ENCODE measurements around the gene TEX13B.

Gene TEX13B

GRCh38 chrX:107982356-107982755 lies at the start of gene TEX13B:
Gene TEX13B, minus strand, starts transcription at chrX:107982370. Its CDS starts 243 bp downstream, at chrX:107982127.
- Histone ChIP-seq H3K4me1 (ENCODE audit: control insufficient read depth, insufficient read depth, low read length) (no peaks in the 10 kb centered on the region), H3K36me3 (ENCODE audit: control insufficient read depth in 2 of 2, insufficient read depth in 1 of 2, low read length in 2 of 2) (no peaks in the 10 kb centered on the region), H3K4me3 (ENCODE audit: low read depth, low read length) (no peak within 1 kb of the TSS), H3K27ac (ENCODE audit: extremely low read depth, low read depth, low read length) (no peak within 1 kb of the TSS), H3K9me3 (ENCODE audit: control insufficient read depth, insufficient read depth, low read depth, low read length) (no peaks in the 10 kb centered on the region)
- ChIA-PET POLR2A (no interaction called here), CTCF (no interaction called here)
- TF ChIP-seq PRDM10 (tag by site-specific recombination; IDR thresholded peaks at IDR 0.05) (peak; percentile 70), ZNF140 (tag by site-specific recombination; IDR thresholded peaks at IDR 0.05) (no peak), ZNF701 (tag by site-specific recombination; IDR thresholded peaks at IDR 0.05) (no peak), ZNF677 (tag by site-specific recombination; IDR thresholded peaks at IDR 0.05) (no peak)

- TF ChIP-seq ZNF449 (tag by site-specific recombination; IDR thresholded peaks at IDR 0.05) (no peak), ZNF529 (tag by site-specific recombination; IDR thresholded peaks at IDR 0.05; ENCODE audit: insufficient replicate concordance) (no peak), ATF2 (tag by site-specific recombination; IDR thresholded peaks at IDR 0.05; ENCODE audit: low read depth) (no peak), ZNF23 (tag by site-specific recombination; IDR thresholded peaks at IDR 0.05; ENCODE audit: borderline replicate concordance) (no peak), TSHZ1 (tag by site-specific recombination; IDR thresholded peaks at IDR 0.05; ENCODE audit: borderline replicate concordance) (no peak), ZNF600 (tag by site-specific recombination; IDR thresholded peaks at IDR 0.05) (no peak), ZNF341 (tag by site-specific recombination; IDR thresholded peaks at IDR 0.05; ENCODE audit: low read depth) (no peak), ZNF76 (tag by site-specific recombination; IDR thresholded peaks at IDR 0.05; ENCODE audit: borderline replicate concordance, low read depth) (no peak), KLF1 (tag by site-specific recombination; IDR thresholded peaks at IDR 0.05) (no peak), ZNF366 (tag by site-specific recombination; conservative IDR thresholded peaks at IDR 0.05) (no peak), ZNF670 (tag by site-specific recombination; IDR thresholded peaks at IDR 0.05; ENCODE audit: low read depth) (no peak)
- H3K4me3 ChIP-seq (ENCODE audit: low read depth, low read length) = no peak overlapping the region
- H3K27ac ChIP-seq (ENCODE audit: extremely low read depth, low read depth, low read length) = no peak overlapping the region
- ChIA-PET CTCF (interaction anchor here (0.6 kb wide), 1 partner anchor 591 kb away, joined by 3 read pairs; no protein-coding TSS in a partner anchor), POLR2A (no interaction called here)
- H3K36me3 ChIP-seq (ENCODE audit: control insufficient read depth in 2 of 2, insufficient read depth in 1 of 2, low read length in 2 of 2) = no peaks in the 10 kb centered on the region
- no peaks in the 10 kb centered on the region for H3K4me1 ChIP-seq (ENCODE audit: control insufficient read depth, insufficient read depth, low read length)
- no peaks in the 10 kb centered on the region for H3K9me3 ChIP-seq (ENCODE audit: control insufficient read depth, insufficient read depth, low read depth, low read length)
Observed at GRCh38 chrX:108029928-108030711, 48.0 kb upstream of the TEX13B start.

All from HEK293 (cell line).